GM21825 (cell line): ENCODE measurements around the gene LPAR6.
"Not testable (repeated sequence)": the region's sequence is repeated elsewhere in the genome, so short reads cannot be mapped to it uniquely, and the experiment has no call there.

Experiments
- ATAC-seq: cut with Tn5 transposase; IDR thresholded peaks from one replicate; pipeline ENCODE4 v1.9.1; 2021; ENCODE audit warnings: mild to moderate bottlenecking, moderate library complexity; ENCODE audit not compliant: unreplicated experiment

The LPAR6 gene

GRCh38 chr13:48412881-48413351, at the start of gene LPAR6:
LPAR6 (minus strand) TSS chr13:48413113; CDS start chr13:48412423, 690 bp downstream.
- ATAC-seq = no peak

GRCh38 chr13:48457578-48458242, 44.8 kb upstream of the LPAR6 start:
- ATAC-seq = no peak

DNA sequence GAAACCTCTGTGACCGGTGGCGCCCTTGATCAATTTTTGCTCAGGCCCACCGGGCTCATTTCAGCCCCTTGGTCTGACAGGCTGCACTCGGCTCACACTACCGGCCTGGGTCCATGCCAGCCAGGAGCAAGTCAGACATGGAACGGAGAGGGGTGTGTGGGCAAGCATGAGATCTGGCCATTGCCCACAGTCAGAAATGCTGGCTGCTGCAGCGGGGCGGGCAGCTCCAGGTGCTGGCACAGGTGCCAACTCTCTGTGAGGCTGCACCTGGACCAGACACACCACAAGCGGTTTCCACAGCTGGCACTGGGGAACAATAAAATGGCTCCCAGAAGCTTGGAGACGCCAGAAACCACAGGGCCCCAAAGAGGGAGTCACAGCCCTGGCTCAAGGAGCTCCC, 43.6 kb upstream of the LPAR6 start:
- no peak for ATAC-seq

DNA sequence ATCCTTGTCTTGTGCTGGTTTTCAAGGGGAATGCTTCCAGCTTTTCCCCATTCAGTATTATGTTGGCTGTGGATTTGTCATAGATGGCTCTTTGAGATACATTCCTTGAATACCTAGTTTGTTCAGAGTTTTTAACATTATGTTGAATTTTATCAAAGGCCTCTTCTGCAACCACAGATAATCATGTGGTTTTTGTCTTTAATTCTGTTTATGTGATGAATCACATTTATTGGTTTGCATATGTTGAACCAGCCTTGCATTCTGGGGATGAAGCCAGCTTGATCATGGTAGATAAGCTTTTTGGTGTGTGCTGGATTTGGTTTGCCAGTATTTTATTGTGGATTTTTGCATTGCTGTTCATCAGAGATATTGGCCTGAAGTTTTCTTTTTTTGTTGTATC, 38.3 kb upstream of the LPAR6 start:
- not testable (repeated sequence) for ATAC-seq

- no peak for ATAC-seq
Measured at GRCh38 chr13:48449656-48450055, 36.7 kb upstream of the LPAR6 start.

GRCh38 chr13:48448959-48449614, 36.2 kb upstream of the LPAR6 start:
- no peak for ATAC-seq

DNA sequence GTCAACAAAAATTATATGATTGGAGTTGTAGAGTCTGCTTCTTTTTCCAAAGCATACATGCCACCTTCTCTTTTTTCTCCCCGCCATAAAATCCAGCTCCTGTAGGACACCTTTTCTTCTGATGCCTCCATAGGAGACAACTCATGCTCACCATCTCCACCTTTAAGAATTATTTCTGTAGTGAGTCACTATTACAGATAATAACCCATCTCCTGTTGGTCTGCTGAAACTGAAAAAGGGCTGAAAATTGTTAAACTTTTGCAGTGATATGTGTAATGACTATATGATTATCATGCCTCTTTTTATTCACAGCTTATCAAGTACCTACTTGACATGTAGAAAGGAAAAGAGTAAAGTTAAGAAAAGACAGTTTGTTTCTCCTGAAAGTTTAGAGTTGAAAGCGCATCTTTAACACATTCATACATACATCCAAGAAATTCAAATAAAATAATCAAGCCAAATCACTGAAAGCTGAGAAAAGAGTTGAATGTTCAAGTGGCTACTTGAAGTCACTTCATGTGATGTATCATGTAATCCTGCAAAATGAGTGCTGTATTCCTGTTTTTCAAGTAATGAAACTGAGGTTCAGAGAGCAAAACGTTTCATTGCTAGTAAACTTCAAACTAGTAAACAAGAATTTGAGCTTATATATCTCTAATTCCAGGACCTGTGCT, 35.5 kb upstream of the LPAR6 start:
- ATAC-seq = no peak

DNA sequence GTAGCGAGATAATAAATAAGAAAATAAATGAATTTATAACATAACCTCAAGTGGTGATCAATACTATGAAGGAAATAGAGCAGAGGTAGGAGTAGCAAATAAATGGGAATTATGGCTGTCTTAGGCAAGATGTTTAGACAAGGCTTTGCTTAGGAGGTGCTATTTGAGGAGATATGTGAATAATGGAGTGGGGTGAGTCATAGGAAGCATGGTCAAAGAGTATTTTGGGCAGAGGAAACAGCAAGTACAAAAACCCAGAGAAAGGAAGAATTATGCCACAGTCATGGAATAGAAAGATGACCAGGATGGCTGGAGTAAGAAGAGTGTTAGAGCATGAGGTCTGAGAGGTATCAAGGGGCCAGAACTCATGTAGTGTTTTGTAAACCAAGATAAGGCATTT, 33.6 kb upstream of the LPAR6 start:
- ATAC-seq = no peak

DNA sequence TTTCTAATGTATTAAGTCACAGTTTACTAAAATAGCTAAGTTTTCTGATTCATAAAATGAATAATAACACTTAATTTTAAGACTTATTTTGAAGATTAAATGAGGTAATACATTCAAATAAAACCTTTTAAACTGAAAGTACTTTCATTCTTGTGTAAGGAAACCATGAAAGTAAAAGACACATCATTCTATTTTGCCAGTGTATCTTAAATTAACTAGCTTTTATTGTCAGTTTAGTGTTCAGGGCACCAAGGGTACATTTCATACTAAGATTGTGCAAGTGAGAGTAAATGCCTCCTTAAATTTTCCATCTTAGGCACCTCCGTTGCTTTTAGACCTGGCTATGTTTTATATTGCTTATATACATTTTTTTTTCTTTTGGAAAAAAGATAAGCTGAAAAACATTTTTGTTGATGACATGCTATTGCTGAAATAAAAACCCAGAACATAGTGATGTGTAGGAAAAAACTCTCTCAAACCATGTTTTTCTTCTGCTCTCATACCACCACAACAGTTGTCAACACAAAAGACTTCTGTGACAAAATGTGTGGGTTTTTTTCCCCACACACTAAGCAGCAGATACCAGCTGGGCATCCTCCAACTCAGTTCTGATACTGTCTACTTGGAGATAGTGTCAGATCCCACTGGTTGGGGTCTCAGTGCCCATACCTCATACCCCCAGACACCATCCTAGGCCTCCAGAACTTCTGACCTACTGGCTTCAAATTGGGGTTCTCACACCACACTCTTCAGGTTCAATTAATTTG, 30.7 kb upstream of the LPAR6 start:
- ATAC-seq = no peak

- no peak for ATAC-seq
Measured at GRCh38 chr13:48437371-48437770, 24.5 kb upstream of the LPAR6 start.

GRCh38 chr13:48436661-48437288, 23.9 kb upstream of the LPAR6 start:
- ATAC-seq = no peak

DNA sequence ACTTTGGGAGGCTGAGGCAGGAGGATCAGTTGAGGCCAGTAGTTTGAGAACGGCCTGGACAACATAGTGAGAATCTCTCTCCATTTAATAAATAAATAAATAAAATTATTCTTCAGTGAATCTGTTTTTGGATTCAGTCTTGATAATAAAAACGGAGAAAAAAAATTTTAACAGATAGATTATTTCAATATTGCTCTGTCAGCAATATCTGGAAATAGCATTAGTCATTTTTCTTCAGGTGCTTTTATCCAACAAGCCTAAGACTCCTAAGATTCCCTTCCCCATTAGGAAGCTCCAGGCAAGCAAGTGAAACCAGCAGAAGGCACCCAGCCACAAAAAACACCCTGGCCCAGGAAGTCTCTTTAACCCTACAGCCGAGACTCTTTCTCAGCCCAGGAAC, 21.3 kb upstream of the LPAR6 start:
- no peak for ATAC-seq

DNA sequence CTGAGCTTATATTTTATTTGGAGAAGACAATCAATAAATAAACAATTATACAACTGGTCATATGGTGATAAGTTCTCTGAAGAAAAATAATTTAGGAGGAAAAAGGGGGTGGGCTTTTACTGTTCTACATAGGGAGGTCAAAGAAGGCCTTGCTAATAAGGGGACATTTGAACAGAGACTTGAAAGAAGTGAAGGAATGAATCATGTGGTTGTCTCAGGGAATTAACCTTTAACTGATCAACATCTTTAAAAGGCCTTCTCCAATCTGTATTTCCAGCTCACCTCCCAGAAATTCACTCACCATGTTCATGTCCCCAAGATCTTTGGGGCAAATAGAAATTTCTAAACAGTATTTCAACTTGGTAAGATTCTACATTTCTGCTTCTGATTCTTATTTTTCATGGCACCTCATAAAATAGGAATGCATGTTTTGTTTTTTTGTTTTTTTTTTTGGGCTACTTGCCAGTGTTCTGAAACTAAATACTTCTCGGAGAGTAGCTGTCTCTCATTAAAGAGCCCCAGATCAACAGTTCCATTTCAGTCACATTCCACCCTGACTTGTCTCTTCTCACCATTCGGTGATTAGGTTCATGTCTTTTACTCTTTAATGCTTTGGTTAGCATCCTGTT, 19.2 kb upstream of the LPAR6 start:
- no peak for ATAC-seq

GRCh38 chr13:48431431-48431830, 18.5 kb upstream of the LPAR6 start:
- ATAC-seq = no peak

- ATAC-seq = no peak
Measured at GRCh38 chr13:48429886-48430285, 17.0 kb upstream of the LPAR6 start.

- no peak for ATAC-seq
Measured at GRCh38 chr13:48429036-48429435, 16.1 kb upstream of the LPAR6 start.

DNA sequence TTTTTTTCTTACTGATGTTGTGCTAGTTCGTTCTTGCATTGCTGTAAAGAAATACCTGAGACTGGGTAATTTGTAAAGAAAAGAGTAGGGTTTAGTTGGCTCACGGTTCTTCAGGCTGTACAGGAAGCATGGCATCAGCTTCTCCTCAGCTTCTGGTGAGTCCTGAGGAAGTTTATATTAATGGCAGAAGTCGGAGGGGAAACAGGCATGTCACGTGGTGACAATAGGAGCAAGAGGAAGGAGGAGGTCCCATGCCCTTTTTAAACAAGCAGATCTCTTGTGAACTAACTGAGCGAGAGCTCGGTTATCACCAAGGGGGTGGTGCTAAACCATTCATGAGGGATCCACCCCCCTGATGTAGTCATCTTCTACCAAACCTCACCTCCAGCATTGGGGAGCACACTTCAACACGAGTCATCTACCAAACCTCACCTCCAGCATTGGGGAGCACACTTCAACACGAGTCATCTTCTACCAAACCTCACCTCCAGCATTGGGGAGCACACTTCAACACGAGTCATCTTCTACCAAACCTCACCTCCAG, 13.9 kb upstream of the LPAR6 start:
- ATAC-seq = not testable (repeated sequence)

- ATAC-seq = no peak
Measured at GRCh38 chr13:48426052-48426451, 13.1 kb upstream of the LPAR6 start.

- no peak for ATAC-seq
Measured at GRCh38 chr13:48424212-48424611, 11.3 kb upstream of the LPAR6 start.

GRCh38 chr13:48422003-48422402, 9.1 kb upstream of the LPAR6 start:
- ATAC-seq = not testable (repeated sequence)
